ENCODE results near the gene ELK4. TPM values are rescaled to one million over a fixed set of nuclear protein-coding genes. Genes with fewer than 3 reads are reported as not detected.

The ELK4 gene
- polyA plus RNA-seq, 1 of the 3 experiments (the other 2 are of a cell fraction): 2.6 TPM

- Histone ChIP-seq H3K36me3 (replicated peaks in 1 of 2; ENCODE audit: control insufficient read depth in 1 of 2, insufficient read depth in 2 of 2, low read length in 1 of 2) (peaks cover 0 to under 1% of the 10 kb centered on the region in 2 experiments), H3K9me2 (no peaks in the 10 kb centered on the region), H3F3A (replicated peaks; ENCODE audit: insufficient read depth) (peaks cover 13% of the 10 kb centered on the region), H3K79me2 (ENCODE audit: insufficient read depth) (peaks cover 26% of the 10 kb centered on the region), H2AFZ (ENCODE audit: low read depth) (no peak overlapping the region), H3K27ac (ENCODE audit: low read depth in 2 of 2, low read length in 1 of 2) (no peak overlapping the region), H3K27me3 (ENCODE audit: insufficient read depth) (no peaks in the 10 kb centered on the region), H4K20me1 (ENCODE audit: insufficient read depth) (no peaks in the 10 kb centered on the region), H3K4me1 (ENCODE audit: control insufficient read depth in 1 of 2, insufficient read depth in 2 of 2, low read depth in 1 of 2, low read length in 1 of 2) (peaks cover 0 to 9% of the 10 kb centered on the region in 2 experiments; a peak in 2 of 4 replicates), H3K9ac (no peak overlapping the region), H3K9me3 (no peaks in the 10 kb centered on the region), H3K4me3 (ENCODE audit: low read depth in 2 of 2, low read length in 1 of 2) (no peak overlapping the region), H3K4me2 (no peak overlapping the region)
- ChIA-PET CTCF (interaction anchor here (0.7 to 7.5 kb wide), 10 partner anchors 8 to 405 kb away, joined by 3 to 94 read pairs (median 16); partner anchors contain the start of gene NUCKS1), POLR2A (no interaction called here)
- TF ChIP-seq FOSL2 (IDR thresholded peaks at IDR 0.05; ENCODE audit: borderline replicate concordance, low read depth): no peak
- DNase-seq: no peak
- WGBS (ENCODE audit: low lambda C conversion rate): 95% methylated on average over 6 of the region's 6 CpGs
Measured at GRCh38 chr1:205633421-205633976, 1.7 kb upstream of the ELK4 start.

- ChIA-PET CTCF (interaction anchor here (0.6 to 7.5 kb wide), 31 partner anchors 9 to 404 kb away, joined by 3 to 94 read pairs (median 6); partner anchors contain the start of genes NUCKS1 and SLC45A3), POLR2A (interaction anchor here (0.8 to 2.3 kb wide), 7 partner anchors 9 to 345 kb away, joined by 3 to 12 read pairs (median 5); no protein-coding TSS in a partner anchor)
- Histone ChIP-seq H3K27ac (ENCODE audit: low read depth in 2 of 2, low read length in 1 of 2) (peak overlapping the region; percentile 81 to 86; a peak in 3 of 4 replicates), H3K36me3 (replicated peaks in 1 of 2; ENCODE audit: control insufficient read depth in 1 of 2, insufficient read depth in 2 of 2, low read length in 1 of 2) (peaks cover 0 to 7% of the 10 kb centered on the region in 2 experiments), H3K9me3 (no peaks in the 10 kb centered on the region), H3K27me3 (ENCODE audit: insufficient read depth) (no peaks in the 10 kb centered on the region), H3K9ac (peak overlapping the region; percentile 79), H4K20me1 (ENCODE audit: insufficient read depth) (no peaks in the 10 kb centered on the region), H3K4me1 (ENCODE audit: control insufficient read depth in 1 of 2, insufficient read depth in 2 of 2, low read depth in 1 of 2, low read length in 1 of 2) (peaks cover 0 to 9% of the 10 kb centered on the region in 2 experiments; a peak in 2 of 4 replicates), H3K79me2 (ENCODE audit: insufficient read depth) (peaks cover 34% of the 10 kb centered on the region), H3K4me2 (peak overlapping the region; percentile 83), H2AFZ (ENCODE audit: low read depth) (peak overlapping the region; percentile 73), H3K9me2 (no peaks in the 10 kb centered on the region), H3F3A (replicated peaks; ENCODE audit: insufficient read depth) (peaks cover 13% of the 10 kb centered on the region), H3K4me3 (ENCODE audit: low read depth in 2 of 2, low read length in 1 of 2) (peak overlapping the region; percentile 67 to 77)
- DNase-seq: no peak
- TF ChIP-seq EZH2phosphoT487 (IDR thresholded peaks at IDR 0.05; ENCODE audit: borderline replicate concordance, low read depth): no peak
- WGBS (ENCODE audit: low lambda C conversion rate): 86% methylated on average over 3 of the region's 3 CpGs
Measured at GRCh38 chr1:205632669-205633169, 908 bp upstream of the ELK4 start.

GRCh38 chr1:205631010-205631767 is 622 bp downstream of the ELK4 start:
- H3K4me2 ChIP-seq: peak overlapping the region; percentile 87
- no peaks in the 10 kb centered on the region for H3K27me3 ChIP-seq (ENCODE audit: insufficient read depth)
- H3K9ac ChIP-seq: peak overlapping the region; percentile 85
- no peaks in the 10 kb centered on the region for H3K9me3 ChIP-seq
- POLR2A ChIA-PET: interaction anchor here (0.6 to 2.3 kb wide), 6 partner anchors 13 to 346 kb away, joined by 3 to 12 read pairs (median 4); no protein-coding TSS in a partner anchor
- H3K4me1 ChIP-seq (ENCODE audit: control insufficient read depth in 1 of 2, insufficient read depth in 2 of 2, low read depth in 1 of 2, low read length in 1 of 2): peaks cover 0 to 9% of the 10 kb centered on the region in 2 experiments; a peak in 2 of 4 replicates
- TF ChIP-seq NFIC (IDR thresholded peaks at IDR 0.05; ENCODE audit: borderline replicate concordance): no peak
- TF ChIP-seq ZBTB33 (IDR thresholded peaks at IDR 0.05; ENCODE audit: borderline replicate concordance, low read depth): peak; percentile 38; the same call in 1 of the 2 replicates
- no peak for TF ChIP-seq SMC3 (IDR thresholded peaks at IDR 0.05; ENCODE audit: low read depth, low read length)
- TF ChIP-seq POLR2AphosphoS5 (IDR thresholded peaks at IDR 0.05; ENCODE audit: low read depth, low read length): peak; percentile 80; the same call in 1 of the 2 replicates
- 0 out of 2 replicates have a peak, but pooled peaks have one; percentile 26 for TF ChIP-seq GABPA (IDR thresholded peaks at IDR 0.05; ENCODE audit: low read depth)
- TF ChIP-seq MXI1 (IDR thresholded peaks at IDR 0.05; ENCODE audit: low read depth, low read length): peak; percentile 67; the same call in 1 of the 2 replicates
- no peak for TF ChIP-seq NRF1 (IDR thresholded peaks at IDR 0.05; ENCODE audit: low read depth, low read length)
- TF ChIP-seq IRF3 (IDR thresholded peaks at IDR 0.05; ENCODE audit: low read depth, low read length): no peak
- no peak for TF ChIP-seq JUND (IDR thresholded peaks at IDR 0.05)
- no peak for TF ChIP-seq TEAD4 (IDR thresholded peaks at IDR 0.05; ENCODE audit: borderline replicate concordance, insufficient read depth)
- TF ChIP-seq MAX (IDR thresholded peaks at IDR 0.05; ENCODE audit: low read depth): peak; percentile 63
- TF ChIP-seq SIN3A (IDR thresholded peaks at IDR 0.05; ENCODE audit: borderline replicate concordance, low read depth, low read length): 0 out of 2 replicates have a peak, but pooled peaks have one; percentile 42
- H4K20me1 ChIP-seq (ENCODE audit: insufficient read depth): no peaks in the 10 kb centered on the region
- 0 out of 2 replicates have a peak overlapping the region, but pooled peaks have one; percentile 52 for H2AFZ ChIP-seq (ENCODE audit: low read depth)
- CTCF ChIA-PET: interaction anchor here (0.6 to 7.5 kb wide), 21 partner anchors 8 to 346 kb away, joined by 3 to 94 read pairs (median 7); partner anchors contain the start of genes NUCKS1 and SLC45A3
- no peaks in the 10 kb centered on the region for H3K9me2 ChIP-seq
- H3K4me3 ChIP-seq (ENCODE audit: low read depth in 2 of 2, low read length in 1 of 2): peak overlapping the region; percentile 77 to 83
- H3K79me2 ChIP-seq (ENCODE audit: insufficient read depth): peaks cover 50% of the 10 kb centered on the region
- peak overlapping the region; percentile 95 for H3K27ac ChIP-seq (ENCODE audit: low read depth in 2 of 2, low read length in 1 of 2)
- H3F3A ChIP-seq (replicated peaks; ENCODE audit: insufficient read depth): peaks cover 13% of the 10 kb centered on the region
- under 1% methylated on average over 18 of the region's 81 CpGs for WGBS (ENCODE audit: low lambda C conversion rate)
- DNase-seq: peak; percentile 96
- peaks cover 5 to 7% of the 10 kb centered on the region in 2 experiments for H3K36me3 ChIP-seq (replicated peaks in 1 of 2; ENCODE audit: control insufficient read depth in 1 of 2, insufficient read depth in 2 of 2, low read length in 1 of 2)

Measured in SK-N-SH (cell line).